H9 (cell line): Measurements from ENCODE around the gene LINC00305. TPM values are rescaled to one million over a fixed set of nuclear protein-coding genes. Genes with fewer than 3 reads are reported as not detected.

Experiments
- DNase-seq: peaks from one replicate; pipeline ENCODE4 v3.0.0-alpha.2; 2017
- H2AFZ ChIP-seq: one replicate; pipeline ENCODE4 v1.6.1; 2013; ENCODE audit warnings: mild to moderate bottlenecking, low read length, control low read depth, moderate library complexity
- H2AK5ac ChIP-seq: 2 replicates; pipeline ENCODE4 v1.6.1; 2013; ENCODE audit warnings: low read length, control low read depth, mixed read lengths; ENCODE audit not compliant: insufficient read length
- H2BK120ac ChIP-seq: one replicate; pipeline ENCODE4 v1.6.1; 2013; ENCODE audit warnings: low read depth, mild to moderate bottlenecking, low read length, control low read depth, inconsistent platforms; ENCODE audit not compliant: poor library complexity, severe bottlenecking
- H2BK12ac ChIP-seq: 2 replicates; pipeline ENCODE4 v1.6.1; 2013; ENCODE audit warnings: low read length, control low read depth, mixed read lengths, low read depth; ENCODE audit not compliant: insufficient read length
- H2BK15ac ChIP-seq: 2 replicates; pipeline ENCODE4 v1.6.1; 2013; ENCODE audit warnings: low read depth, low read length, control low read depth
- H2BK20ac ChIP-seq: one replicate; pipeline ENCODE4 v1.6.1; 2013; ENCODE audit warnings: low read depth, mild to moderate bottlenecking, low read length, control low read depth, inconsistent platforms; ENCODE audit not compliant: poor library complexity, severe bottlenecking
- H2BK5ac ChIP-seq: 2 replicates; pipeline ENCODE4 v1.6.1; 2013; ENCODE audit warnings: low read length, control low read depth, mixed read lengths; ENCODE audit not compliant: insufficient read length
- H3K14ac ChIP-seq: 2 replicates; pipeline ENCODE4 v1.6.1; 2013; ENCODE audit warnings: low read length, control low read depth; ENCODE audit not compliant: insufficient read depth
- H3K18ac ChIP-seq: 2 replicates; pipeline ENCODE4 v1.6.1; 2013; ENCODE audit warnings: low read depth, mild to moderate bottlenecking, mixed read lengths, low read length, control low read depth; ENCODE audit not compliant: insufficient read length
- H3K23ac ChIP-seq: 2 replicates; pipeline ENCODE4 v1.6.1; 2013; ENCODE audit warnings: low read length, control low read depth, mixed read lengths, low read depth; ENCODE audit not compliant: insufficient read length
- H3K23me2 ChIP-seq: 2 replicates; pipeline ENCODE4 v1.6.1; 2013; ENCODE audit warnings: low read depth, mild to moderate bottlenecking, mixed read lengths, low read length, control low read depth; ENCODE audit not compliant: insufficient read length, poor library complexity, severe bottlenecking
- H3K27ac ChIP-seq: 2 replicates; pipeline ENCODE4 v1.5.1; 2013; ENCODE audit warnings: low read length, control low read depth, mixed read lengths, low read depth; ENCODE audit not compliant: insufficient read length
- H3K27me3 ChIP-seq: 2 replicates; pipeline ENCODE4 v1.6.1; 2013; ENCODE audit warnings: low read length, control low read depth, inconsistent platforms; ENCODE audit not compliant: insufficient read depth
- H3K4ac ChIP-seq: 2 replicates; pipeline ENCODE4 v1.6.1; 2013; ENCODE audit warnings: low read depth, mild to moderate bottlenecking, control low read depth, inconsistent platforms, low read length, moderate library complexity
- H3K4me1 ChIP-seq: 2 replicates; pipeline ENCODE4 v1.6.1; 2013; ENCODE audit warnings: low read length, control low read depth, inconsistent platforms; ENCODE audit not compliant: insufficient read depth
- H3K4me2 ChIP-seq: 2 replicates; pipeline ENCODE4 v1.6.1; 2013; ENCODE audit warnings: low read length, control low read depth, mixed read lengths; ENCODE audit not compliant: insufficient read length, insufficient read depth
- H3K56ac ChIP-seq: 2 replicates; pipeline ENCODE4 v1.6.1; 2013; ENCODE audit warnings: low read depth, mild to moderate bottlenecking, mixed read lengths, low read length, control low read depth; ENCODE audit not compliant: insufficient read length
- H3K79me1 ChIP-seq: 2 replicates; pipeline ENCODE4 v1.6.1; 2013; ENCODE audit warnings: low read depth, mild to moderate bottlenecking, moderate library complexity, low read length, control low read depth, inconsistent platforms; ENCODE audit not compliant: insufficient read depth, poor library complexity, severe bottlenecking
- H3K79me2 ChIP-seq: 2 replicates; pipeline ENCODE4 v1.6.1; 2013; ENCODE audit warnings: low read length, control low read depth, inconsistent platforms; ENCODE audit not compliant: insufficient read depth
- H3K9ac ChIP-seq: 2 replicates; pipeline ENCODE4 v1.6.1; 2013; ENCODE audit warnings: low read length, control low read depth, mixed read lengths; ENCODE audit not compliant: insufficient read length; ENCODE audit errors: extremely low read depth
- H3K9me3 ChIP-seq: one replicate; pipeline ENCODE4 v1.6.1; 2013; ENCODE audit warnings: low read depth, low read length, inconsistent platforms; ENCODE audit not compliant: control insufficient read depth
- H3T11ph ChIP-seq: one replicate; pipeline ENCODE4 v1.6.1; 2013; ENCODE audit warnings: mild to moderate bottlenecking, low read length, control low read depth, inconsistent platforms
- H4K20me1 ChIP-seq: one replicate; pipeline ENCODE4 v1.6.1; 2013; ENCODE audit not compliant: control insufficient read depth, insufficient read length, insufficient read depth
- H4K5ac ChIP-seq: 2 replicates; pipeline ENCODE4 v1.6.1; 2013; ENCODE audit warnings: low read depth, mild to moderate bottlenecking, mixed read lengths, low read length, control low read depth; ENCODE audit not compliant: insufficient read length
- H4K8ac ChIP-seq: replicated peaks from 2 replicates; pipeline ENCODE4 v1.6.1; 2013; ENCODE audit warnings: low read length, control low read depth, mixed read lengths, low read depth; ENCODE audit not compliant: insufficient read length
- H4K91ac ChIP-seq: 2 replicates; pipeline ENCODE4 v1.6.1; 2013; ENCODE audit warnings: low read depth, mild to moderate bottlenecking, moderate library complexity, mixed read lengths, low read length, control low read depth; ENCODE audit not compliant: insufficient read length
- H3K27ac Mint-ChIP-seq, 3 experiments: 2 replicates in 2 of 3; 3 replicates in 1 of 3; pipeline ENCODE4 v1.8.0; 2020 to 2021; ENCODE audit warnings: mixed read lengths in 3 of 3, mild to moderate bottlenecking in 1 of 3, moderate library complexity in 1 of 3
- H3K27me3 Mint-ChIP-seq: 2 replicates; pipeline ENCODE4 v1.8.0; 2021; ENCODE audit warnings: low read depth, mild to moderate bottlenecking, moderate library complexity, mixed read lengths
- H3K36me3 Mint-ChIP-seq, 3 experiments: 2 replicates in 2 of 3; 3 replicates in 1 of 3; pipeline ENCODE4 v1.8.0; 2020 to 2021; ENCODE audit warnings: low read depth in 3 of 3, mixed read lengths in 3 of 3; ENCODE audit not compliant: insufficient read depth in 1 of 3
- H3K4me1 Mint-ChIP-seq, 2 experiments: 2 replicates each; pipeline ENCODE4 v1.8.0; 2020; ENCODE audit warnings: mixed read lengths in 2 of 2
- H3K4me3 Mint-ChIP-seq, 2 experiments: 2 replicates in 1 of 2; 3 replicates in 1 of 2; pipeline ENCODE4 v1.8.0; 2020 to 2021; ENCODE audit warnings: mild to moderate bottlenecking in 2 of 2, mixed read lengths in 2 of 2, moderate library complexity in 1 of 2
- H3K9me3 Mint-ChIP-seq, 2 experiments: 2 replicates in 1 of 2; 3 replicates in 1 of 2; pipeline ENCODE4 v1.8.0; 2020; ENCODE audit warnings: mild to moderate bottlenecking in 2 of 2, mixed read lengths in 2 of 2, moderate library complexity in 1 of 2
- CTCF ChIP-seq: fragments of 200-600 bp; sonication (generic); conservative IDR thresholded peaks from 3 replicates; pipeline ENCODE4 v1.8.0; 2021; ENCODE audit warnings: antibody characterized with exemption, mild to moderate bottlenecking
- WGBS: extraction: QIAGEN DNeasy Blood & Tissue Kit; methylation state at CpG from one replicate; pipeline ENCODE4 v1.1.7; 2013; ENCODE audit warnings: missing lambda C conversion rate, low lambda C conversion rate, mixed read lengths; ENCODE audit not compliant: insufficient read length; ENCODE audit errors: extremely low coverage; 5-methylcytosine and 5-hydroxymethylcytosine counted together
- total RNA-seq: library from RNA; stranded (reverse); gene quantifications from 2 replicates; pipeline ENCODE4 v1.2.1, GENCODE V29; 2021

The LINC00305 gene
- total RNA-seq, 1 experiment from 2014 or later: not detected

- no peak overlapping the region for H3K9ac ChIP-seq
- no peak for DNase-seq
- no peak overlapping the region for H2BK5ac ChIP-seq
- H3K79me1 ChIP-seq: no peaks in the 10 kb centered on the region
- H3K18ac ChIP-seq: no peak overlapping the region
- H3K27me3 ChIP-seq: no peaks in the 10 kb centered on the region
- no peak overlapping the region for H3K4me2 ChIP-seq
- H3K27ac Mint-ChIP-seq: no peak overlapping the region
- H2BK20ac ChIP-seq: no peak overlapping the region
- no peak overlapping the region for H3K4me3 Mint-ChIP-seq
- peaks cover 0 to 4% (median 3%) of the 10 kb centered on the region in 3 experiments; a peak in 2 of 7 replicates for H3K36me3 Mint-ChIP-seq
- H2BK15ac ChIP-seq: no peak overlapping the region
- no peaks in the 10 kb centered on the region for H4K20me1 ChIP-seq
- H3K9me3 ChIP-seq: no peaks in the 10 kb centered on the region
- peaks cover 3% of the 10 kb centered on the region; the same call in 1 of the 2 replicates for H3K4me1 ChIP-seq
- no peak overlapping the region for H3T11ph ChIP-seq
- no peaks in the 10 kb centered on the region for H3K23me2 ChIP-seq
- H3K27ac ChIP-seq: no peak overlapping the region
- no peak overlapping the region for H3K23ac ChIP-seq
- no CpG with 5 or more reads among the region's 1 CpG for WGBS
- no peak overlapping the region for H2AK5ac ChIP-seq
- H2BK120ac ChIP-seq: no peak overlapping the region
- no peak overlapping the region for H2BK12ac ChIP-seq
- no peak overlapping the region for H4K5ac ChIP-seq
- no peaks in the 10 kb centered on the region for H3K79me2 ChIP-seq
- no peak overlapping the region for H3K4ac ChIP-seq
- no peak overlapping the region for H3K56ac ChIP-seq
- peaks cover 20 to 24% of the 10 kb centered on the region in 2 experiments for H3K4me1 Mint-ChIP-seq
- TF ChIP-seq CTCF: no peak
- no peak overlapping the region for H4K8ac ChIP-seq
- H4K91ac ChIP-seq: no peak overlapping the region
- H2AFZ ChIP-seq: no peak overlapping the region
- no peaks in the 10 kb centered on the region for H3K27me3 Mint-ChIP-seq
- no peaks in the 10 kb centered on the region; a peak in 1 of 5 replicates for H3K9me3 Mint-ChIP-seq
- H3K14ac ChIP-seq: no peak overlapping the region
Measured at GRCh38 chr18:64180617-64181016, 31.7 kb upstream of the LINC00305 start.
